Erythroblast (primary cell): ENCODE measurements around the gene BTBD17.

ENCODE experiments used
- GATA1 ChIP-seq: IDR thresholded peaks from 2 replicates; pipeline ENCODE4 v1.6.1; 2011; ENCODE audit warnings: low read depth, mild to moderate bottlenecking, control low read depth, low read length, moderate library complexity
- POLR2A ChIP-seq: IDR thresholded peaks from 2 replicates; pipeline ENCODE4 v1.6.1; 2011; ENCODE audit warnings: mild to moderate bottlenecking, low read length

GRCh38 chr17:74380959-74381808, 19.5 kb upstream of the BTBD17 start:
- no peak for TF ChIP-seq GATA1
- TF ChIP-seq POLR2A = no peak
